GM12878 (cell line): Measurements from ENCODE around the gene ATXN1.

ENCODE experiments used
- ATF3 ChIP-seq: IDR thresholded peaks from 2 replicates; pipeline ENCODE4 v1.6.1; 2011; ENCODE audit warnings: low read depth, mild to moderate bottlenecking, low read length, moderate library complexity, borderline replicate concordance; ENCODE audit errors: extremely low read depth
- CREB1 ChIP-seq: IDR thresholded peaks from 2 replicates; pipeline ENCODE4 v1.6.1; 2012; ENCODE audit warnings: low read depth, mild to moderate bottlenecking, inconsistent platforms
- CREM ChIP-seq: IDR thresholded peaks from 2 replicates; pipeline ENCODE4 v1.6.1; 2014; ENCODE audit warnings: antibody characterized with exemption, low read depth
- CTCF ChIP-seq, 3 experiments: IDR thresholded peaks in 2 of 3; conservative IDR thresholded peaks in 1 of 3; 2 replicates each; pipeline ENCODE4 v1.5.1; 2011; ENCODE audit warnings: low read depth in 3 of 3, low read length in 3 of 3, mild to moderate bottlenecking in 3 of 3, control low read depth in 2 of 3, moderate library complexity in 2 of 3, inconsistent platforms in 1 of 3, mixed read lengths in 1 of 3; ENCODE audit not compliant: control insufficient read depth in 2 of 3, insufficient read depth in 1 of 3; ENCODE audit errors: extremely low read depth in 1 of 3
- KLF5 ChIP-seq: fragments of 450-650 bp; IDR thresholded peaks from 2 replicates; pipeline ENCODE4 v1.6.1; 2014; ENCODE audit warnings: mild to moderate bottlenecking; ENCODE audit not compliant: partially characterized antibody
- MLLT1 ChIP-seq: fragments of 450-650 bp; IDR thresholded peaks from 2 replicates; pipeline ENCODE4 v1.6.1; 2016; ENCODE audit warnings: mild to moderate bottlenecking
- NFYA ChIP-seq: IDR thresholded peaks from 2 replicates; pipeline ENCODE4 v1.6.1; 2011; ENCODE audit warnings: low read depth, mild to moderate bottlenecking, low read length, improper control_type of control experiment, borderline replicate concordance
- NFYB ChIP-seq: IDR thresholded peaks from 2 replicates; pipeline ENCODE4 v1.6.1; 2011; ENCODE audit warnings: low read depth, mild to moderate bottlenecking, low read length, improper control_type of control experiment, moderate library complexity; ENCODE audit not compliant: insufficient read depth
- POLR2A ChIP-seq: IDR thresholded peaks from 2 replicates; pipeline ENCODE4 v1.6.1; 2011; ENCODE audit warnings: low read depth, mild to moderate bottlenecking, low read length
- SREBF2 ChIP-seq: IDR thresholded peaks from 2 replicates; pipeline ENCODE4 v1.6.1; 2012; ENCODE audit warnings: mild to moderate bottlenecking, low read length
- TARDBP ChIP-seq: IDR thresholded peaks from 2 replicates; pipeline ENCODE4 v1.6.1; 2016; ENCODE audit warnings: borderline replicate concordance
- TBL1XR1 ChIP-seq: IDR thresholded peaks from 2 replicates; pipeline ENCODE4 v1.6.1; 2012; ENCODE audit warnings: low read depth, low read length, improper control_type of control experiment
- USF1 ChIP-seq: IDR thresholded peaks from 2 replicates; pipeline ENCODE4 v1.6.1; 2011; ENCODE audit warnings: borderline replicate concordance, low read depth, mild to moderate bottlenecking, moderate library complexity, mixed read lengths, low read length; ENCODE audit not compliant: insufficient read depth; ENCODE audit errors: extremely low read length

GRCh38 chr6:16514249-16514648 is 247.0 kb downstream of the ATXN1 start:
- no peak for TF ChIP-seq TBL1XR1
- no peak for TF ChIP-seq POLR2A
- TF ChIP-seq KLF5 = no peak
- peak; percentile 49 to 62 (median 60) for TF ChIP-seq CTCF (IDR thresholded peaks at IDR 0.05 in 2 of 3, conservative IDR thresholded peaks at IDR 0.05 in 1 of 3; ENCODE audit: control insufficient read depth in 2 of 3, extremely low read depth in 1 of 3, insufficient read depth in 1 of 3, low read depth in 3 of 3, low read length in 3 of 3)
- no peak for TF ChIP-seq SREBF2
- no peak for TF ChIP-seq NFYA
- TF ChIP-seq CREB1 = no peak
- no peak for TF ChIP-seq NFYB
- no peak for TF ChIP-seq TARDBP
- no peak for TF ChIP-seq ATF3
- no peak for TF ChIP-seq CREM
- no peak for TF ChIP-seq MLLT1
- no peak for TF ChIP-seq USF1
